Caco-2 (cell line): ENCODE measurements around the gene CERS6. TPM values are rescaled to one million over a fixed set of nuclear protein-coding genes. Genes with fewer than 3 reads are reported as not detected.

ENCODE experiments used
- BruUV-seq: library from RNA; stranded (reverse); fragments of 400-500 nt; replicated peaks from 2 replicates; lab custom pipeline; 2021; lab: Mats Ljungman, UMichigan
- CTCF ChIA-PET: fragments of 300-600 bp; sonication (Branson Sonifier 250); formaldehyde crosslinking; loops from one replicate; lab custom pipeline; 2022; ENCODE audit warnings: antibody characterized with exemption; lab: Charles Lee
- POLR2A ChIA-PET: fragments of 300-600 bp; sonication (Branson Sonifier 250); formaldehyde crosslinking; loops from one replicate; lab custom pipeline; 2022; ENCODE audit warnings: antibody characterized with exemption; lab: Charles Lee
- DNase-seq, 2 experiments: peaks; one replicate each; pipeline versions ENCODE4 v3.0.0 to v3.0.0-alpha.2; 2020 to 2022
- H3K27me3 ChIP-seq: replicated peaks from 2 replicates; pipeline ENCODE4 v1.6.0; 2011; ENCODE audit warnings: low read length; ENCODE audit not compliant: control insufficient read depth, insufficient read depth
- H3K36me3 ChIP-seq: 2 replicates; pipeline ENCODE4 v1.5.1; 2011; ENCODE audit warnings: low read length; ENCODE audit not compliant: control insufficient read depth, insufficient read depth
- H3K4me1 ChIP-seq: fragments of 250-450 bp; sonication (Bioruptor Pico); 2 replicates; pipeline ENCODE4 v1.5.1; 2020; ENCODE audit warnings: mild to moderate bottlenecking
- H3K4me3 ChIP-seq: 2 replicates; pipeline ENCODE4 v1.5.1; 2011; ENCODE audit warnings: low read depth, mild to moderate bottlenecking, control low read depth, low read length
- H3K9me3 ChIP-seq: fragments of 250-450 bp; sonication (Bioruptor Pico); 2 replicates; pipeline ENCODE4 v1.5.1; 2020; ENCODE audit warnings: mild to moderate bottlenecking, moderate library complexity
- H3K27ac Mint-ChIP-seq: one replicate; pipeline ENCODE4 v1.8.0; 2022; ENCODE audit warnings: mixed read lengths; ENCODE audit not compliant: unreplicated experiment
- H3K27me3 Mint-ChIP-seq: one replicate; pipeline ENCODE4 v1.8.0; 2022; ENCODE audit warnings: mixed read lengths; ENCODE audit not compliant: insufficient read depth, unreplicated experiment
- H3K36me3 Mint-ChIP-seq: one replicate; pipeline ENCODE4 v1.8.0; 2022; ENCODE audit warnings: mild to moderate bottlenecking, mixed read lengths; ENCODE audit not compliant: insufficient read depth, unreplicated experiment
- H3K4me1 Mint-ChIP-seq: one replicate; pipeline ENCODE4 v1.8.0; 2022; ENCODE audit warnings: low read depth, mixed read lengths; ENCODE audit not compliant: unreplicated experiment
- H3K4me3 Mint-ChIP-seq: one replicate; pipeline ENCODE4 v1.8.0; 2022; ENCODE audit warnings: mild to moderate bottlenecking, moderate library complexity, mixed read lengths; ENCODE audit not compliant: unreplicated experiment
- H3K9me3 Mint-ChIP-seq: one replicate; pipeline ENCODE4 v1.8.0; 2022; ENCODE audit warnings: mixed read lengths; ENCODE audit not compliant: unreplicated experiment
- CTCF ChIP-seq, 2 experiments: fragments of 200-600 bp in 1 of 2; IDR thresholded peaks; 1 replicate in 1 of 2; 2 replicates in 1 of 2; pipeline versions ENCODE4 v1.5.1 to v1.8.0; 2011 to 2022; ENCODE audit warnings: antibody characterized with exemption in 1 of 2, control low read depth in 1 of 2, inconsistent platforms in 1 of 2, low read depth in 1 of 2, low read length in 1 of 2, mild to moderate bottlenecking in 1 of 2, moderate library complexity in 1 of 2; ENCODE audit not compliant: insufficient read depth in 1 of 2, severe bottlenecking in 1 of 2, unreplicated experiment in 1 of 2
- intact Hi-C: fragments of 100-400 bp; cut with micrococcal nuclease; formaldehyde crosslinking; loops from one replicate; pipeline ENCODE4 v1.10.0; 2022; ENCODE audit not compliant: unreplicated experiment
- total RNA-seq: library from RNA; stranded (reverse); gene quantifications from 2 replicates; pipeline ENCODE4 v1.2.3, GENCODE V29; 2022

Gene CERS6
- total RNA-seq, 1 experiment from 2014 or later, result 32.7 TPM

- CTCF ChIA-PET, result no interaction called here
- no peak overlapping the region for H3K4me3 Mint-ChIP-seq
Measured at GRCh38 chr2:168787098-168787781, 331.2 kb downstream of the CERS6 start.

GRCh38 chr2:168787782-168788376, 331.8 kb downstream of the CERS6 start:
- Mint-ChIP-seq H3K27ac (no peak overlapping the region), H3K36me3 (no peaks in the 10 kb centered on the region), H3K9me3 (peaks cover 7% of the 10 kb centered on the region), H3K27me3 (no peaks in the 10 kb centered on the region), H3K4me3 (no peak overlapping the region), H3K4me1 (peaks cover 10% of the 10 kb centered on the region)
- Histone ChIP-seq H3K9me3 (no peaks in the 10 kb centered on the region), H3K4me3 (no peak overlapping the region), H3K4me1 (no peaks in the 10 kb centered on the region), H3K27me3 (no peaks in the 10 kb centered on the region), H3K36me3 (no peaks in the 10 kb centered on the region)
- no peak for DNase-seq
- CTCF ChIA-PET, result no interaction called here
- intact Hi-C loops, result no loop called here
- POLR2A ChIA-PET, result no interaction called here
- TF ChIP-seq CTCF (IDR thresholded peaks at IDR 0.05; ENCODE audit: insufficient read depth in 1 of 2, low read depth in 1 of 2, low read length in 1 of 2, severe bottlenecking in 1 of 2, unreplicated experiment in 1 of 2), result no peak
- BruUV-seq, result no TSS peak

More at GRCh38 chr2:168787098-168787781, 331.2 kb downstream of the CERS6 start:
- Histone ChIP-seq H3K4me3 (no peak overlapping the region), H3K9me3 (no peaks in the 10 kb centered on the region), H3K4me1 (no peaks in the 10 kb centered on the region), H3K27me3 (no peaks in the 10 kb centered on the region), H3K36me3 (no peaks in the 10 kb centered on the region)
- Mint-ChIP-seq H3K27ac (no peak overlapping the region), H3K36me3 (no peaks in the 10 kb centered on the region), H3K27me3 (no peaks in the 10 kb centered on the region), H3K4me1 (peaks cover 10% of the 10 kb centered on the region), H3K9me3 (peaks cover 7% of the 10 kb centered on the region)
- BruUV-seq, result no TSS peak
- POLR2A ChIA-PET, result no interaction called here
- intact Hi-C loops, result no loop called here
- no peak for DNase-seq
- no peak for TF ChIP-seq CTCF (IDR thresholded peaks at IDR 0.05; ENCODE audit: insufficient read depth in 1 of 2, low read depth in 1 of 2, low read length in 1 of 2, severe bottlenecking in 1 of 2, unreplicated experiment in 1 of 2)

GRCh38 chr2:168789776-168790175, 333.7 kb downstream of the CERS6 start:
- Mint-ChIP-seq H3K27ac (no peak overlapping the region), H3K9me3 (peaks cover 7% of the 10 kb centered on the region), H3K27me3 (no peaks in the 10 kb centered on the region), H3K36me3 (no peaks in the 10 kb centered on the region), H3K4me3 (no peak overlapping the region), H3K4me1 (peaks cover 10% of the 10 kb centered on the region)
- H3K4me3 ChIP-seq, result no peak overlapping the region
- POLR2A ChIA-PET, result no interaction called here
- BruUV-seq, result no TSS peak
- intact Hi-C loops, result no loop called here
- no peaks in the 10 kb centered on the region for H3K9me3 ChIP-seq
- TF ChIP-seq CTCF (IDR thresholded peaks at IDR 0.05; ENCODE audit: insufficient read depth in 1 of 2, low read depth in 1 of 2, low read length in 1 of 2, severe bottlenecking in 1 of 2, unreplicated experiment in 1 of 2), result no peak
- CTCF ChIA-PET, result interaction anchor here (1.0 kb wide), 1 partner anchor 453 kb away, joined by 3 read pairs; no protein-coding TSS in a partner anchor
- H3K27me3 ChIP-seq, result no peaks in the 10 kb centered on the region
- no peaks in the 10 kb centered on the region for H3K36me3 ChIP-seq
- DNase-seq, result no peak
- H3K4me1 ChIP-seq, result no peaks in the 10 kb centered on the region
